Thymus (tissue), 11 donors: ENCODE measurements around the gene AVEN. TPM values are rescaled to one million over a fixed set of nuclear protein-coding genes. Genes with fewer than 3 reads are reported as not detected.

Source experiments
- DNase-seq, 9 donors: peaks; one replicate each; pipeline ENCODE4 v3.0.0-alpha.2; 2013; ENCODE audit warnings: low spot score in 9 of 9, low read depth in 6 of 9, missing footprints in 1 of 9
- H3K27ac ChIP-seq, 2 donors: one replicate each; pipeline ENCODE4 v1.5.1; 2013; ENCODE audit warnings: control low read depth in 1 of 2, low read depth in 1 of 2, low read length in 1 of 2, mild to moderate bottlenecking in 1 of 2, moderate library complexity in 1 of 2
- H3K27me3 ChIP-seq, 2 donors: one replicate each; pipeline ENCODE4 v1.5.1; 2013; ENCODE audit warnings: low read length in 1 of 2; ENCODE audit not compliant: control insufficient read depth in 2 of 2, insufficient read depth in 1 of 2
- H3K36me3 ChIP-seq, 2 donors: one replicate each; pipeline ENCODE4 v1.5.1; 2013; ENCODE audit warnings: low read length in 1 of 2, mild to moderate bottlenecking in 1 of 2, moderate library complexity in 1 of 2; ENCODE audit not compliant: control insufficient read depth in 2 of 2, insufficient read depth in 2 of 2
- H3K4me1 ChIP-seq, 2 donors: one replicate each; pipeline ENCODE4 v1.5.1; 2013; ENCODE audit warnings: low read length in 2 of 2; ENCODE audit not compliant: control insufficient read depth in 2 of 2, insufficient read depth in 2 of 2
- H3K4me3 ChIP-seq, 2 donors: one replicate each; pipeline ENCODE4 v1.5.1; 2013; ENCODE audit warnings: low read length in 2 of 2, control low read depth in 1 of 2, mild to moderate bottlenecking in 1 of 2
- H3K9me3 ChIP-seq, 2 donors: one replicate each; pipeline ENCODE4 v1.5.1; 2013; ENCODE audit warnings: low read length in 1 of 2, mild to moderate bottlenecking in 1 of 2; ENCODE audit not compliant: control insufficient read depth in 2 of 2, insufficient read depth in 1 of 2
- WGBS: extraction: QIAGEN DNeasy Blood & Tissue Kit; methylation state at CpG from one replicate; pipeline ENCODE4 v1.1.7; 2013; 5-methylcytosine and 5-hydroxymethylcytosine counted together
- polyA plus RNA-seq: library from polyadenylated mRNA; stranded (reverse); fragments of 200-250 nt; gene quantifications from one replicate; pipeline ENCODE4 v1.2.3, GENCODE V29; 2013
- total RNA-seq: library from RNA; stranded (reverse); fragments of 120-200 nt; gene quantifications from one replicate; pipeline ENCODE4 v1.2.4, GENCODE V29; 2013
- donor health status: healthy.

Gene AVEN
- total and polyA plus RNA-seq, 2 donors: 10.9 to 14.2 TPM

DNA sequence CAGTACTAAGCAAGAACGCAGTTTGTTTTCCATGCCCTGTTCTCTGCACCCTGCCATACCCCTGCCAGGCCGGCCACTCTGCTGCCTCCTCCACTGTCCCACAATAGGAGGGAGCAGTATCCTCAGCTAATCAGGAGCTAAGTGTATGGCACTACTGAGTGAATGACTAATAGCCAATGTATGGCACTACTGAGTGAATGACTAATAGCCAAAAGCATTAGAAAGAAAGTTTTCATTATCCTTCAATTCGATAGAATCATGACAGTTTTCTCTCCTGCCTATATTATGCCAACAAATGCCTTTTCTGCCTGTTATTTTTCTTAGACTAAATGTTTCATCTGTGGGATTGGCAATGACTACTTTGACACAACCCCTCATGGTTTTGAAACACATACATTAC is 178.2 kb downstream of the AVEN start:
- Histone ChIP-seq H3K27ac (no peak overlapping the region), H3K4me3 (no peak overlapping the region), H3K4me1 (no peaks in the 10 kb centered on the region), H3K36me3 (no peaks in the 10 kb centered on the region), H3K9me3 (no peaks in the 10 kb centered on the region), H3K27me3 (no peaks in the 10 kb centered on the region)
- WGBS: over 99% methylated on average over 3 of the region's 3 CpGs
- DNase-seq: no peak

DNA sequence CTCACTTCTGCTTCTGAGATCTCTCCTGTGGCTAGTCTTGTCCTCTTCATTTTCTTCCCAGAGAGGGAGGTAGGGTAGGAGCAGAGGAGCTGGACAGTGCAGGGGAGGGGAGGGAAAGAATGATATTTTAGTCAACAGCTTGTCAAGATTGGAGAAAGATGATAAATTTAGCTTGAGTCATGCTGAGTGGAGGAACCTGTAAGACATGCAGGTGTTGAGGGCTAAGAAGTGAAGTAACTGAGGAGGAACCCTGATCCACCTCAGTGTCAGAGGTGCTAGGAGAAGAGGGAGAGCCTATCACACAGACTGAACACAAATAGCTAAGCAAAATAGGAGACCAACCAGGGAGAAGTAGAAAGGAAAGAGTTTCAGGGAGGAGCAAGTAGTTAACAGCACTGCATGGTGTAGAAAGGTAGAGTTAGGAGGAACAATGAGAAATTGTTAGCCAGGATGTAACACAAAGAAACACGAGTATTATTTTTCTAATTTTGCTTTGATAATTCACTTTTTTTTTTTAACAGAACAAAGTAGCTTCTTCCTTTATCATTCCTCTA is 178.9 kb downstream of the AVEN start:
- 98% methylated on average over 1 of the region's 1 CpG for WGBS
- Histone ChIP-seq H3K9me3 (no peaks in the 10 kb centered on the region), H3K4me1 (no peaks in the 10 kb centered on the region), H3K27me3 (no peaks in the 10 kb centered on the region), H3K36me3 (no peaks in the 10 kb centered on the region), H3K27ac (no peak overlapping the region), H3K4me3 (no peak overlapping the region)
- no peak for DNase-seq

DNA sequence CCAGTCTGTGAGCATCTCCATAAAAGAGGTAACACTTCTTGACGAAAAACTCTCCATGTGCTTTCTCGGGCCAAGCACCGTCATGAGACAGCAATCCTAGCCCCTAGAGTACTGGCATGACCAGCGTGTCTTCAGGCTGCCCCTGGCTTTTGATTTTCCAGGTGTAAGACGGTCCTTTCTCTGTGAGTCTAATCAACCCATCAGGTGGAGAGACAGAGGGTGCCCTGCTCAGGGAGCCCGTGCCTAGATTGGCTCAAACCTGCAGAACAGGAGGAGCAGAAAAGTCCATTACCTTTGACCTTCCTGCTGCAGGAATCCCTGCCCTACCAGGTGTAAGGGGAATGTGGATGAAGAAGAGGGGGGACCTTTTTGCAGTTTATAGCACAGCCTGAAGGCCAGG is 180.2 kb downstream of the AVEN start:
- Histone ChIP-seq H3K27me3 (no peaks in the 10 kb centered on the region), H3K4me1 (no peaks in the 10 kb centered on the region), H3K4me3 (no peak overlapping the region), H3K9me3 (no peaks in the 10 kb centered on the region), H3K36me3 (no peaks in the 10 kb centered on the region), H3K27ac (no peak overlapping the region)
- 95% methylated on average over 6 of the region's 6 CpGs for WGBS
- no peak for DNase-seq

DNA sequence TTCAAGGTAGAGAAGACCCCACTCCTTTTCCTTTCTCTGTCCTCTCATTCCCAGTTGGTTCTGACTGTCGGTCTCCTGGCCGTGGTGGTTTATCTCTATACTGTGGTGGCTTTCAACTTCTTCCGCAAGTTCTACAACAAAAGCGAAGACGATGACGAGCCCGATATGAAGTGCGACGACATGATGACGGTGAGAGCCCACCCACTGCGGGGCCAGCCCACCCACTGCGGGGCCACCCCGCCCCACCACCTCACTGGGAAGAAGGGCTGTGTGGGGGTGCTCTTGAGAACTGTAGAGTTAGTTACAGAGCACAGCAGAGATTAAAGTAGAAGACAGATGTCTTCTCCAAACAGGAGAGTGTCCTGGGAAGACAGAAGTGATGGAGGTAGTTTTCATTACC is 181.3 kb downstream of the AVEN start:
- Histone ChIP-seq H3K4me3 (no peak overlapping the region), H3K36me3 (no peaks in the 10 kb centered on the region), H3K4me1 (no peaks in the 10 kb centered on the region), H3K27ac (no peak overlapping the region), H3K9me3 (no peaks in the 10 kb centered on the region), H3K27me3 (no peaks in the 10 kb centered on the region)
- WGBS: 98% methylated on average over 13 of the region's 13 CpGs
- no peak for DNase-seq

DNA sequence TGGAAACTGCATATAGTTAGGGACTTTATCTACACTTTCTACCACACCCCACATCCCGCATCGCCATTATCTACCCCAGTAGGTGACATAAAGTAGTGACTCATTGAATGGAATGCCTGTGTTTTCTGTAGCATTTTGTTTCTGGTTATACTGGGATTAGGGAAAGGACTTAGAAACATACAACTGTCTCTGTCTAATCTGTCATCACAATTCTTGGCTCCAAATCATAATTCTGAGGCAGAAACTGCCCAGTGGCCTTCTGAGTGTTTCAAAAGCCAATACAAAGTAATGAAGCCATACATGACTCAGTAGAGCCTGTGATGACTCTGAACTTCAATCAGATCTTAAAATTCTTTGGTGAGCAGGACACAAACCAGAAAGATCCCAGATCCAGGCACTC is 186.4 kb downstream of the AVEN start:
- no peak overlapping the region for H3K27ac ChIP-seq
- no peaks in the 10 kb centered on the region for H3K9me3 ChIP-seq
- no peaks in the 10 kb centered on the region for H3K4me1 ChIP-seq
- H3K27me3 ChIP-seq: no peaks in the 10 kb centered on the region
- no peak for DNase-seq
- no peaks in the 10 kb centered on the region for H3K36me3 ChIP-seq
- 100% methylated on average over 2 of the region's 2 CpGs for WGBS
- H3K4me3 ChIP-seq: no peak overlapping the region

DNA sequence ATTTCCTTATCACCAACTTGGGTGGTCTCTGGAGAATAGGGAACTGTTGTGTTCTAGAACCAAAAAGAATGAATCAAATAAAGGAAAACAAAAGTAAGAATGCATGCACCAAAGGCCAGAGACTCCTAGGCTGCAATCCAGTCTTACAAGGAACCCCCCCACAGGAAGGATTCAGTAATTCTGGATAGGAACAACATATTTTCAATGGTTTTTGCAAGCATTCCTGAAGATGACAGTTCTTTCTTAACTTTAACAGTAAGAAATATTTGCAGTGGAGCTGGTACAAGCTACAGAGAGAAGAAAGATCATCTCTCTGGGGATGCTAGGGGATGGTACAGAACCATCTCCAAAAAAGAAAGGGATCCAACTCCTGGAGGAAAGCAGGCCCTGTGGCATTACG is 186.9 kb downstream of the AVEN start:
- no peak for DNase-seq
- H3K27me3 ChIP-seq: no peaks in the 10 kb centered on the region
- no peaks in the 10 kb centered on the region for H3K4me1 ChIP-seq
- H3K36me3 ChIP-seq: no peaks in the 10 kb centered on the region
- H3K27ac ChIP-seq: no peak overlapping the region
- H3K9me3 ChIP-seq: no peaks in the 10 kb centered on the region
- WGBS: 98% methylated on average over 1 of the region's 1 CpG
- H3K4me3 ChIP-seq: no peak overlapping the region

DNA sequence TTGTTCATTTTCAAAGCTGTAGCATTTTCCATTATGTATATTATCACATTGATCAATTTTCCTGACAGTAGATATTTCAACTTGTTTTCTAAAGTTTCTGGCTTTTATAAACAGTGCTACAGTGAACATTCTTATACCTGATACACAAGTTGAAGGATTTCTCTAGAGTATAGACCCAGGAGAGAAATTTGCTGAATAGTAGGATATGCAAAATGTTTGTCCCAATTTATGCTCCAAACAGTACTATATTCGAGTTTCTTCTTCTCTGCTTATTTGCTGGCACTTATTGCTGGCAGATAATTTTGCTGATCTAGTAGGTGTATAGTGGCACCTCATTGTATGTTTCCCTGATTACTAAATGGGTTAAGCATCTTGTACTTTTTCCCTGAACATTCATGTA is 187.9 kb downstream of the AVEN start:
- H3K27me3 ChIP-seq: no peaks in the 10 kb centered on the region
- no peaks in the 10 kb centered on the region for H3K4me1 ChIP-seq
- no peak overlapping the region for H3K4me3 ChIP-seq
- no peak overlapping the region for H3K27ac ChIP-seq
- no peaks in the 10 kb centered on the region for H3K36me3 ChIP-seq
- no peaks in the 10 kb centered on the region for H3K9me3 ChIP-seq
- DNase-seq: no peak
- 95% methylated on average over 1 of the region's 1 CpG for WGBS

DNA sequence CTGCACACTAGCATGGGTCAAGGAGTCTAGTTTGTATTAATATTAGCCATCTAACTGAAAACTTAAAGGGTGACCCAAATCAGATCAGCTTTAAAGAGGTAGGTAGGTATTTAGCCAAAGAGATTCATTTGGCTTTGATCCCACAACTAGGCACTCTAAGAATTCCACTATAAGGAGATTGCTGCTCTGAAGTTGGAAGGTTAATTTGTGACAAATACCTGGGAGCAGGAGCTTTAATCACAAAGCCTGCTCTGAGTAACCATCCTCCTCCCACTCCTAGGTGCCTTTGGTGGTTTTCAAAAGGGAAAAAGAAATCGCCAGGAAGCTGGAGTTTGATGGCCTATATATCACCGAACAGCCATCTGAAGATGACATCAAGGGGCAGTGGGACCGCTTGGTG is 191.0 kb downstream of the AVEN start:
- no peak overlapping the region for H3K4me3 ChIP-seq
- H3K9me3 ChIP-seq: no peaks in the 10 kb centered on the region
- H3K36me3 ChIP-seq: no peaks in the 10 kb centered on the region
- no peak overlapping the region for H3K27ac ChIP-seq
- DNase-seq: no peak
- WGBS: 93% methylated on average over 3 of the region's 3 CpGs
- H3K4me1 ChIP-seq: no peaks in the 10 kb centered on the region
- H3K27me3 ChIP-seq: no peaks in the 10 kb centered on the region

DNA sequence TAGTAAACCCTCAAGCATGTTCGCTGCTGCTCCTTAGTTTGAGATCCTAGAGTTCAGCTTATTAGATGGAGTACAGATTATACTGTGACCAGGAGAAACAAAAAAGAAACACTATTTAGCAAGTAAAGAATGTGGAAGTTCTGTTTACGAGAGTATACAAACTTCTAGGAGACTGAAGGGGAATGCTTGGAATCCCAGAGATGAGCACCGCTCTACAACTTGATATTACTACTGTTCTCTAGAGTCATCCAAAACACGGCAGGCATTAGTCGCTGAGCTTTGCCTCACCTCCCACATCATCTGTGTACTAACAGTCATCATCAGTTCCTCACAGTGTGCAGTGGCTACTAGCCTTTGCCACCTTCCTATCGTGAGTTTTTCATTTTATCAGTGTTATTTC is 192.1 kb downstream of the AVEN start:
- no peaks in the 10 kb centered on the region for H3K4me1 ChIP-seq
- DNase-seq: no peak
- no peaks in the 10 kb centered on the region for H3K9me3 ChIP-seq
- H3K27ac ChIP-seq: no peak overlapping the region
- no peaks in the 10 kb centered on the region for H3K36me3 ChIP-seq
- 92% methylated on average over 6 of the region's 6 CpGs for WGBS
- no peak overlapping the region for H3K4me3 ChIP-seq
- H3K27me3 ChIP-seq: no peaks in the 10 kb centered on the region

DNA sequence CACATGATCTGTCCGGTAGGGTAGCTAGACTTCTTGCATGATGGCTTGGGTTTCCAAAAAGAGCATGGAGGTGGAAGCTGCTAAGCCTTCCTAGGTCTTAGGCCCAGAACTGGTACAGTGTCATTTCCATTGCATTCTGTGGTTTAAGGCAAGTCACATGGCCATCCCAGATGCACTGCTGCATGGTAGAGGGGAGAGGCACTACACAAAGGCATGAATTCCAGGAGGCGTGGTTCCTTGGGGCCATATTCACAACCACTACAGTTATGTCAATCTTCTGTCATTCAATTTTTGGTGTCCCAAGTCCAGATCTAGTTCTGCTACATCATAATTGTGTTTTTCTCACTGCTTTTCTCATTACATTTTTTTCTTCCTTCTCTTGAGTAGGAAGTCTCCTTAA is 192.9 kb downstream of the AVEN start:
- no peaks in the 10 kb centered on the region for H3K4me1 ChIP-seq
- WGBS: over 99% methylated on average over 2 of the region's 2 CpGs
- no peaks in the 10 kb centered on the region for H3K27me3 ChIP-seq
- H3K4me3 ChIP-seq: no peak overlapping the region
- no peak for DNase-seq
- H3K27ac ChIP-seq: no peak overlapping the region
- H3K9me3 ChIP-seq: no peaks in the 10 kb centered on the region
- no peaks in the 10 kb centered on the region for H3K36me3 ChIP-seq
